Loucy (cell line): ENCODE results near the gene ZC3H11A.
"Not testable (repeated sequence)": the region's sequence is repeated elsewhere in the genome, so short reads cannot be mapped to it uniquely, and the experiment has no call there.

ENCODE experiments used
- EZH2phosphoT487 ChIP-seq: fragments of 200-600 bp; IDR thresholded peaks from 2 replicates; pipeline ENCODE4 v1.6.1; 2018; ENCODE audit warnings: antibody characterized with exemption, mild to moderate bottlenecking, moderate library complexity, borderline replicate concordance
- TF ChIP-seq, protein P1 (sequence below): fragments of 200-600 bp; sonication (generic); conservative IDR thresholded peaks from 2 replicates; pipeline ENCODE4 v1.5.1; 2014; ENCODE audit warnings: mild to moderate bottlenecking, antibody characterized with exemption, low read length

- TF ChIP-seq, protein P1, sequence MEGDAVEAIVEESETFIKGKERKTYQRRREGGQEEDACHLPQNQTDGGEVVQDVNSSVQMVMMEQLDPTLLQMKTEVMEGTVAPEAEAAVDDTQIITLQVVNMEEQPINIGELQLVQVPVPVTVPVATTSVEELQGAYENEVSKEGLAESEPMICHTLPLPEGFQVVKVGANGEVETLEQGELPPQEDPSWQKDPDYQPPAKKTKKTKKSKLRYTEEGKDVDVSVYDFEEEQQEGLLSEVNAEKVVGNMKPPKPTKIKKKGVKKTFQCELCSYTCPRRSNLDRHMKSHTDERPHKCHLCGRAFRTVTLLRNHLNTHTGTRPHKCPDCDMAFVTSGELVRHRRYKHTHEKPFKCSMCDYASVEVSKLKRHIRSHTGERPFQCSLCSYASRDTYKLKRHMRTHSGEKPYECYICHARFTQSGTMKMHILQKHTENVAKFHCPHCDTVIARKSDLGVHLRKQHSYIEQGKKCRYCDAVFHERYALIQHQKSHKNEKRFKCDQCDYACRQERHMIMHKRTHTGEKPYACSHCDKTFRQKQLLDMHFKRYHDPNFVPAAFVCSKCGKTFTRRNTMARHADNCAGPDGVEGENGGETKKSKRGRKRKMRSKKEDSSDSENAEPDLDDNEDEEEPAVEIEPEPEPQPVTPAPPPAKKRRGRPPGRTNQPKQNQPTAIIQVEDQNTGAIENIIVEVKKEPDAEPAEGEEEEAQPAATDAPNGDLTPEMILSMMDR, result not testable (repeated sequence)
- TF ChIP-seq EZH2phosphoT487, result not testable (repeated sequence)
Observed at GRCh38 chr1:203761958-203762357, 33.5 kb upstream of the ZC3H11A start.
